C4-2B (cell line): ENCODE results near the gene SLC6A19.

ENCODE experiments used
- CTCF ChIP-seq: fragments of 450-650 bp; conservative IDR thresholded peaks from 2 replicates; pipeline ENCODE4 v1.5.1; 2017; ENCODE audit warnings: mild to moderate bottlenecking
- ZFX ChIP-seq: fragments of 450-650 bp; IDR thresholded peaks from 2 replicates; pipeline ENCODE4 v1.6.1; 2017

- no peak for TF ChIP-seq CTCF
- no peak for TF ChIP-seq ZFX
These were observed 8.7 kb downstream of the SLC6A19 start for GRCh38 chr5:1209896-1210776.
